ENCODE data around the gene CFAP91.

DNA sequence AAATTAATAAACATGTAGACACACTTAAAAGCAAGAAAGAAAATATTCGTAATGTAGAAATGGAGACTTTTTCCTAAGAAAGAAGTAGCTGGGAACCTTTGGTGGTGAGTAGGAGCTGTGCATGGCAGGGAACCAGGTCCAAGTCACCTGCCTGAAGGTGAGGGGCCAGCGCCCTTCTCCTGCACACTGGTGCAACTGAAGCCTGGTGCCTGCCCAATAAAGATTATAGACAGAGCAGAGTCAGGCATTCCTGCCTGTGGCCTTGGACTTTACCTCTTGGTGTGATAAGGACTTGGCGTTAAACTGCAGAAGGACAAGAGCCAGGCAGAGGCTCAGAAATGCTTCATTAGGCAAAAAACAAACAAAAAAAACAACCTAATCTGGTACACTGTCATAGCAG, 14.2 kb downstream of the CFAP91 start:
- TF ChIP-seq CTCF (IDR thresholded peaks at IDR 0.05; ENCODE audit: insufficient read depth, low read length), result no peak
- TF ChIP-seq SPI1 (IDR thresholded peaks at IDR 0.05; ENCODE audit: borderline replicate concordance, low read depth), result no peak
- no peak for TF ChIP-seq POLR2AphosphoS5 (IDR thresholded peaks at IDR 0.05; ENCODE audit: low read depth)
- TF ChIP-seq REST (IDR thresholded peaks at IDR 0.05; ENCODE audit: insufficient replicate concordance, low read depth), result no peak
- TF ChIP-seq GABPA (IDR thresholded peaks at IDR 0.05; ENCODE audit: low read depth), result no peak

All from HL-60 (cell line).